ENCODE data around the gene PAMR1.

GRCh38 chr11:35515224-35515623 lies 10.2 kb downstream of the PAMR1 start:
- TF ChIP-seq TAF1 (IDR thresholded peaks at IDR 0.05; ENCODE audit: borderline replicate concordance, insufficient read depth, low read length): no peak
- TF ChIP-seq REST (IDR thresholded peaks at IDR 0.05; ENCODE audit: insufficient read depth in 1 of 2, low read depth in 2 of 2, low read length in 2 of 2): no peak
- no peak for TF ChIP-seq SIN3A (IDR thresholded peaks at IDR 0.05; ENCODE audit: borderline replicate concordance, insufficient read depth, low read length)
- no peak for TF ChIP-seq POLR2AphosphoS5 (IDR thresholded peaks at IDR 0.05; ENCODE audit: low read depth, low read length)

All from PFSK-1 (cell line).